Keratinocyte (primary cell): ENCODE measurements around the gene UBE2D2. TPM values are rescaled to one million over a fixed set of nuclear protein-coding genes. Genes with fewer than 3 reads are reported as not detected.

Source experiments
- DNase-seq: peaks from one replicate; pipeline ENCODE4 v3.0.0-alpha.2; 2011; ENCODE audit warnings: low read depth, missing footprints, low spot score
- FAIRE-seq: peaks from 2 replicates; lab custom pipeline; 2011; peaks lifted over from hg19 to GRCh38; lab: Jason Lieb, UNC
- H2AFZ ChIP-seq: 2 replicates; pipeline ENCODE4 v1.6.0; 2012; ENCODE audit warnings: low read length, control low read depth, inconsistent platforms; ENCODE audit not compliant: control insufficient read depth
- H3K27ac ChIP-seq: 2 replicates; pipeline ENCODE4 v1.5.1; 2011; ENCODE audit warnings: low read length; ENCODE audit not compliant: control insufficient read depth, insufficient read depth
- H3K27me3 ChIP-seq: 3 replicates; pipeline ENCODE4 v1.6.0; 2011; ENCODE audit warnings: low read length; ENCODE audit not compliant: control insufficient read depth, insufficient read depth; ENCODE audit errors: extremely low read depth
- H3K36me3 ChIP-seq, 2 experiments: 2 replicates in 1 of 2; 3 replicates in 1 of 2; pipeline ENCODE4 v1.5.1; 2011; ENCODE audit warnings: low read length in 2 of 2, mild to moderate bottlenecking in 1 of 2; ENCODE audit not compliant: control insufficient read depth in 2 of 2, insufficient read depth in 2 of 2; ENCODE audit errors: extremely low read depth in 1 of 2
- H3K4me1 ChIP-seq: 3 replicates; pipeline ENCODE4 v1.5.1; 2011; ENCODE audit warnings: low read length; ENCODE audit not compliant: control insufficient read depth, insufficient read depth; ENCODE audit errors: extremely low read depth
- H3K4me2 ChIP-seq: 3 replicates; pipeline ENCODE4 v1.6.0; 2011; ENCODE audit warnings: low read depth, low read length; ENCODE audit not compliant: control insufficient read depth, insufficient read depth; ENCODE audit errors: extremely low read depth
- H3K4me3 ChIP-seq, 3 experiments: fragments of 200-600 bp in 1 of 3; sonication (generic) in 1 of 3; 2 replicates in 2 of 3; 3 replicates in 1 of 3; pipeline ENCODE4 v1.5.1; 2011 to 2016; ENCODE audit warnings: low read length in 3 of 3, mild to moderate bottlenecking in 3 of 3, control low read depth in 2 of 3, inconsistent platforms in 1 of 3, low read depth in 1 of 3, mixed read lengths in 1 of 3, mixed run types in 1 of 3, moderate library complexity in 1 of 3; ENCODE audit not compliant: control insufficient read depth in 2 of 3, insufficient read depth in 2 of 3; ENCODE audit errors: extremely low read depth in 1 of 3
- H3K79me2 ChIP-seq: 2 replicates; pipeline ENCODE4 v1.6.0; 2012; ENCODE audit warnings: low read length; ENCODE audit not compliant: control insufficient read depth, insufficient read depth
- H3K9ac ChIP-seq: 3 replicates; pipeline ENCODE4 v1.6.0; 2011; ENCODE audit warnings: low read length; ENCODE audit not compliant: control insufficient read depth, insufficient read depth; ENCODE audit errors: extremely low read depth
- H3K9me1 ChIP-seq: 3 replicates; pipeline ENCODE4 v1.6.0; 2011; ENCODE audit warnings: low read length; ENCODE audit not compliant: control insufficient read depth, insufficient read depth; ENCODE audit errors: extremely low read depth
- H3K9me3 ChIP-seq: 2 replicates; pipeline ENCODE4 v1.5.1; 2012; ENCODE audit warnings: low read depth, low read length; ENCODE audit not compliant: control insufficient read depth
- H4K20me1 ChIP-seq: 3 replicates; pipeline ENCODE4 v1.6.0; 2011; ENCODE audit warnings: low read length; ENCODE audit not compliant: control insufficient read depth, insufficient read depth; ENCODE audit errors: extremely low read depth
- EZH2 ChIP-seq: IDR thresholded peaks from one replicate; pipeline ENCODE4 v1.6.1; 2012; ENCODE audit warnings: inconsistent platforms, mild to moderate bottlenecking, low read length, moderate library complexity
- dilution Hi-C: fragments of 300-500 bp; cut with MboI; formaldehyde crosslinking; loops from one replicate; pipeline ENCODE4 v1.7.0; 2020; ENCODE audit warnings: low sequenced_read_pairs; ENCODE audit not compliant: extremely low pct_ligation_motif_present
- polyA plus RNA-seq, 5 experiments: library from polyadenylated mRNA; depleted of rRNA in 3 of 5; stranded (reverse) in 3 of 5; stranded (forward) in 1 of 5; unstranded in 1 of 5; fragments of >200 nt; gene quantifications; 1 replicate in 1 of 5; 2 replicates in 3 of 5; 3 replicates in 1 of 5; pipeline versions ENCODE4 v1.2.1 to v1.2.3, GENCODE V29; 2011 to 2012; ENCODE audit warnings: missing spikeins in 2 of 5, low read depth in 1 of 5, low replicate concordance in 1 of 5
- TF ChIP-seq, protein P1 (sequence below), 3 experiments: IDR thresholded peaks in 1 of 3; conservative IDR thresholded peaks in 1 of 3; optimal IDR thresholded peaks in 1 of 3; 2 replicates in 2 of 3; 3 replicates in 1 of 3; pipeline versions ENCODE3 to v1.5.1; 2011; ENCODE audit warnings: low read length in 3 of 3, mild to moderate bottlenecking in 3 of 3, moderate library complexity in 2 of 3, control low read depth in 1 of 3, inconsistent platforms in 1 of 3; ENCODE audit not compliant: insufficient read depth in 2 of 3; ENCODE audit errors: extremely low read depth in 1 of 3

Gene UBE2D2
- polyA plus RNA-seq, 1 donor (not counting 4 experiments of a cell fraction or from before 2014, with no cell fraction given): 127 TPM

DNA sequence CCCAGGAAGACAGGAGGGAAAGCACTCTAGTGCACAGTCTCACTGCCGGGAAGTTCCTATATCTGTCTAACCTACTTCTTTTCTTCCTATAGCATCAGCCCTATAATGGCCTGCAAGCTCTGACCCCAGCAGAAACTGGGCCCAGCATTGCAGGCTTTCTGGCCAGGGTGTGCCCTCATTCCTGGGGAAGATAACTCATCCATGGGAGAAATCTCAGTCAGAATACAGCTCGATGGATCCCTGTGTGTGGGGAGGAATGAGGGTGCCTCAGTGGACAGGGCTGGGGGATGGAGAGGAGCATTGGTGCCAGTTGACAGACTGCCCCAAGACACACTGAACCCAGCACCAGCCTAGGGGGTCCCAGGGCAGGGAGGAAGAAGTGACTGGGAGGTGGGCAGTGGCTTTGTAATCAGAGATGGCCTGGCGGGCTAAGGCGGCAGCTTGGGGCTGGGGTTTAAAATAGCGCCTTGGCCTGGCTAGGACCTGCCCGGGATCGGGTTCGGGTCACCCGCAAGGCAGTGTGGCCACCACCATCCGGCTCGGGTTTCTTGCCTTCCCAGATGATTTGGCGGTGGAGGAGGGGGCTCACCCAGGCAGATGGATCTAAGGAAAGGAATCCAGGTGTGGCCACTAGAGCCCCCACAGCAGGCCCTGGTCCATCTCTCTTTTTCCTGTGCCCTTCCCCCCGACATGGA, 79.4 kb downstream of the UBE2D2 start:
- Histone ChIP-seq H4K20me1 (peaks cover 4% of the 10 kb centered on the region), H3K36me3 (no peaks in the 10 kb centered on the region), H3K4me3 (no peak overlapping the region), H3K9ac (no peak overlapping the region), H3K79me2 (no peaks in the 10 kb centered on the region), H3K27me3 (no peaks in the 10 kb centered on the region), H3K27ac (no peak overlapping the region), H2AFZ (no peak overlapping the region), H3K4me1 (peaks cover 21% of the 10 kb centered on the region), H3K4me2 (no peak overlapping the region), H3K9me3 (no peaks in the 10 kb centered on the region), H3K9me1 (no peaks in the 10 kb centered on the region)
- FAIRE-seq (no peak), DNase-seq (no peak)
- dilution Hi-C loops: no loop called here
- no peak for TF ChIP-seq EZH2
- TF ChIP-seq, protein P1, sequence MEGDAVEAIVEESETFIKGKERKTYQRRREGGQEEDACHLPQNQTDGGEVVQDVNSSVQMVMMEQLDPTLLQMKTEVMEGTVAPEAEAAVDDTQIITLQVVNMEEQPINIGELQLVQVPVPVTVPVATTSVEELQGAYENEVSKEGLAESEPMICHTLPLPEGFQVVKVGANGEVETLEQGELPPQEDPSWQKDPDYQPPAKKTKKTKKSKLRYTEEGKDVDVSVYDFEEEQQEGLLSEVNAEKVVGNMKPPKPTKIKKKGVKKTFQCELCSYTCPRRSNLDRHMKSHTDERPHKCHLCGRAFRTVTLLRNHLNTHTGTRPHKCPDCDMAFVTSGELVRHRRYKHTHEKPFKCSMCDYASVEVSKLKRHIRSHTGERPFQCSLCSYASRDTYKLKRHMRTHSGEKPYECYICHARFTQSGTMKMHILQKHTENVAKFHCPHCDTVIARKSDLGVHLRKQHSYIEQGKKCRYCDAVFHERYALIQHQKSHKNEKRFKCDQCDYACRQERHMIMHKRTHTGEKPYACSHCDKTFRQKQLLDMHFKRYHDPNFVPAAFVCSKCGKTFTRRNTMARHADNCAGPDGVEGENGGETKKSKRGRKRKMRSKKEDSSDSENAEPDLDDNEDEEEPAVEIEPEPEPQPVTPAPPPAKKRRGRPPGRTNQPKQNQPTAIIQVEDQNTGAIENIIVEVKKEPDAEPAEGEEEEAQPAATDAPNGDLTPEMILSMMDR (optimal IDR thresholded peaks at IDR 0.05 in 1 of 3, IDR thresholded peaks at IDR 0.05 in 1 of 3, conservative IDR thresholded peaks at IDR 0.05 in 1 of 3; ENCODE audit: extremely low read depth in 1 of 3, insufficient read depth in 2 of 3, low read length in 3 of 3): no peak

DNA sequence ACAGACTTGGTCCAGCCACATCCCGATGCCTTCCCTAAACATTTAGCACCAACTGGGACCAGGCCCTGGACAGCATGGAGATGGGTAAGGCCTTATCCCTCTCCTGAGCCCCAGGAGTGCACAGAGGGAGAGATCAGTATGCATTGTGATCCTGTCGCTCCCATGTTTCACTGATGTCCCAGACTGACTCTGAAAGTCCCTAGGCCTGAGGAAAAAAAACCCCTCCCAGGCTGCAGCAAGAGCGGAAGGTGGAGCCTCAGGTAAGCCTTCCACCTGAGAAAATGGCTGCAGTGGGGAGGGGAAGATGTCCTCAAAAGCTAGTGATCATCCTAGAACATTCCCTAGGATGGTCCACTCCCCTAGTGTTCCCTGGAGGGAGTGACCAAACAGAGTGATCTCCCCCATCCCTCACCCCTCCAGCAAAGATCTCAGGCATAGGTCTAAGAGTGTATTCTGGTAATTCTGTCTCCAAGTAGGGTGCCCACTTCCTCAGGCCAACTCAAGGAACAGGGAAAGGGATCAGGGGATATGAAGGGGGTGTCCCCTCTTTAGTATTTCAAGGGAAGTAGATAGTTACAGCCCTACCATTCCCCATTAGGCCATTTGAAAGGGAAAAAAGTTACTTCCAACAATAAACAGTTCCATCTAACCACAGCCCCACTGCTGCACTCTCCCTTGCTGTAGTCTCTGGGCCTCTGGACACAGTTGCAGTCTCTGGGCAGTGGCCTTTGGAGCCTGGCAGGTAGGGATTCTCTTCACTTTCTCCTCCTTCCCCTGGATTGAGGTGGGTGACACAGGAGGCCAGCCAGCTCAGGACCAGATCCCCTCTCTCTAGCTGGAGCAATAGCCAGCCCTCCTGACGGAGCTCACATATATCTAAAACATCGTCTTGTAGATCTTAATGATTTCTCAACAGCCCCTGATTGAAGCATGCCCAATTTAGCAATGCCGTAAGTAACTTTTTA, 80.3 kb downstream of the UBE2D2 start:
- no peak overlapping the region for H3K27ac ChIP-seq
- peaks cover 3% of the 10 kb centered on the region for H3K27me3 ChIP-seq
- H3K36me3 ChIP-seq: no peaks in the 10 kb centered on the region
- no peak for FAIRE-seq
- H4K20me1 ChIP-seq: peaks cover 2% of the 10 kb centered on the region
- H3K4me3 ChIP-seq: no peak overlapping the region
- no peaks in the 10 kb centered on the region for H3K9me3 ChIP-seq
- H3K4me2 ChIP-seq: no peak overlapping the region
- H3K4me1 ChIP-seq: peaks cover 13% of the 10 kb centered on the region
- dilution Hi-C loops: no loop called here
- H3K9me1 ChIP-seq: no peaks in the 10 kb centered on the region
- no peak overlapping the region for H2AFZ ChIP-seq
- H3K79me2 ChIP-seq: no peaks in the 10 kb centered on the region
- H3K9ac ChIP-seq: no peak overlapping the region
- no peak for DNase-seq
- TF ChIP-seq, protein P1 (optimal IDR thresholded peaks at IDR 0.05 in 1 of 3, IDR thresholded peaks at IDR 0.05 in 1 of 3, conservative IDR thresholded peaks at IDR 0.05 in 1 of 3; ENCODE audit: extremely low read depth in 1 of 3, insufficient read depth in 2 of 3, low read length in 3 of 3): no peak
- TF ChIP-seq EZH2: no peak
